ENCODE measurements around the gene C16orf89. TPM values are rescaled to one million over a fixed set of nuclear protein-coding genes. Genes with fewer than 3 reads are reported as not detected.

C16orf89 gene
- total and polyA plus RNA-seq, 7 donors: 2.5 to 15.7 (median 6.6) TPM

- Histone ChIP-seq H3K27me3 (no peaks in the 10 kb centered on the region), H3K36me3 (no peaks in the 10 kb centered on the region), H3K27ac (no peak overlapping the region), H3K9me3 (no peaks in the 10 kb centered on the region), H3K4me3 (no peak overlapping the region), H3K4me1 (peaks cover 0 to 5% (median 0%) of the 10 kb centered on the region in 4 donors)
- 67 to 71% methylated on average over 4 of the region's 4 CpGs for WGBS, 2 donors
- TF ChIP-seq EP300 (IDR thresholded peaks at IDR 0.05) (no peak), CTCF (IDR thresholded peaks at IDR 0.05) (no peak), POLR2A (IDR thresholded peaks at IDR 0.05) (no peak), POLR2AphosphoS5 (IDR thresholded peaks at IDR 0.05) (no peak)
- no peak for DNase-seq
- intact Hi-C loops (cut with DNase I): no loop called here
These were observed 50.4 kb downstream of the C16orf89 start for GRCh38 chr16:5015351-5015750.

- no peak for DNase-seq
- WGBS, 2 donors: 80 to 85% methylated on average over 6 of the region's 6 CpGs
- no peak overlapping the region for H3K27ac ChIP-seq
These were observed 52.9 kb downstream of the C16orf89 start for GRCh38 chr16:5012887-5013286.

GRCh38 chr16:5011637-5012036 is 54.1 kb downstream of the C16orf89 start:
- 59 to 71% methylated on average over 4 of the region's 4 CpGs for WGBS, 2 donors
- no peaks in the 10 kb centered on the region for H3K9me3 ChIP-seq
- no peaks in the 10 kb centered on the region for H3K4me1 ChIP-seq
- H3K27ac ChIP-seq: no peak overlapping the region
- no peak for DNase-seq
- TF ChIP-seq POLR2AphosphoS5 (IDR thresholded peaks at IDR 0.05) (no peak), POLR2A (IDR thresholded peaks at IDR 0.05) (no peak)
- intact Hi-C loops (cut with DNase I): no loop called here
- no peaks in the 10 kb centered on the region for H3K27me3 ChIP-seq
- H3K36me3 ChIP-seq: no peaks in the 10 kb centered on the region
- no peak overlapping the region for H3K4me3 ChIP-seq

More at GRCh38 chr16:5012887-5013286, 52.9 kb downstream of the C16orf89 start:
- intact Hi-C loops (cut with DNase I): no loop called here
- H3K9me3 ChIP-seq: no peaks in the 10 kb centered on the region
- no peaks in the 10 kb centered on the region for H3K36me3 ChIP-seq
- no peaks in the 10 kb centered on the region for H3K4me1 ChIP-seq
- H3K27me3 ChIP-seq: no peaks in the 10 kb centered on the region
- H3K4me3 ChIP-seq: no peak overlapping the region
- TF ChIP-seq CTCF (IDR thresholded peaks at IDR 0.05) (no peak), EP300 (IDR thresholded peaks at IDR 0.05) (no peak), POLR2AphosphoS5 (IDR thresholded peaks at IDR 0.05) (no peak), POLR2A (IDR thresholded peaks at IDR 0.05) (no peak)

GRCh38 chr16:5010576-5011329 is 55.0 kb downstream of the C16orf89 start:
- H3K36me3 ChIP-seq: no peaks in the 10 kb centered on the region
- no peaks in the 10 kb centered on the region for H3K27me3 ChIP-seq
- TF ChIP-seq POLR2AphosphoS5 (IDR thresholded peaks at IDR 0.05) (no peak), EP300 (IDR thresholded peaks at IDR 0.05) (no peak), CTCF (IDR thresholded peaks at IDR 0.05) (no peak), POLR2A (IDR thresholded peaks at IDR 0.05) (no peak)
- H3K4me3 ChIP-seq: no peak overlapping the region
- H3K9me3 ChIP-seq: no peaks in the 10 kb centered on the region
- DNase-seq: no peak
- no peaks in the 10 kb centered on the region for H3K4me1 ChIP-seq
- intact Hi-C loops (cut with DNase I): no loop called here
- WGBS, 2 donors: 59 to 79% methylated on average over 15 of the region's 15 CpGs
- H3K27ac ChIP-seq: no peak overlapping the region

- TF ChIP-seq CTCF (IDR thresholded peaks at IDR 0.05) (no peak), POLR2AphosphoS5 (IDR thresholded peaks at IDR 0.05) (no peak), POLR2A (IDR thresholded peaks at IDR 0.05) (no peak), EP300 (IDR thresholded peaks at IDR 0.05) (no peak)
- H3K27ac ChIP-seq: no peak overlapping the region
- H3K27me3 ChIP-seq: no peaks in the 10 kb centered on the region
- intact Hi-C loops (cut with DNase I): no loop called here
- WGBS, 2 donors: 90 to 93% methylated on average over 18 of the region's 18 CpGs
- no peak overlapping the region for H3K4me3 ChIP-seq
- H3K4me1 ChIP-seq: no peaks in the 10 kb centered on the region
- H3K9me3 ChIP-seq: no peaks in the 10 kb centered on the region
- DNase-seq: no peak
- H3K36me3 ChIP-seq: no peaks in the 10 kb centered on the region
These were observed 57.4 kb downstream of the C16orf89 start for GRCh38 chr16:5008311-5008731.
